HT-29 (cell line): ENCODE measurements around the gene MRE11. TPM values are rescaled to one million over a fixed set of nuclear protein-coding genes. Genes with fewer than 3 reads are reported as not detected.

ENCODE experiments used
- DNase-seq: peaks from one replicate; pipeline ENCODE4 v3.0.0-alpha.2; 2015; ENCODE audit warnings: low spot score
- total RNA-seq: library from RNA; depleted of rRNA; stranded (reverse); fragments of >200 nt; shearing (Covaris generic); gene quantifications from 2 replicates; pipeline ENCODE4 v1.2.3, GENCODE V29; 2014; rRNA removed

Gene MRE11
- 17.2 and 17.9 TPM in 2 replicates for total RNA-seq

DNA sequence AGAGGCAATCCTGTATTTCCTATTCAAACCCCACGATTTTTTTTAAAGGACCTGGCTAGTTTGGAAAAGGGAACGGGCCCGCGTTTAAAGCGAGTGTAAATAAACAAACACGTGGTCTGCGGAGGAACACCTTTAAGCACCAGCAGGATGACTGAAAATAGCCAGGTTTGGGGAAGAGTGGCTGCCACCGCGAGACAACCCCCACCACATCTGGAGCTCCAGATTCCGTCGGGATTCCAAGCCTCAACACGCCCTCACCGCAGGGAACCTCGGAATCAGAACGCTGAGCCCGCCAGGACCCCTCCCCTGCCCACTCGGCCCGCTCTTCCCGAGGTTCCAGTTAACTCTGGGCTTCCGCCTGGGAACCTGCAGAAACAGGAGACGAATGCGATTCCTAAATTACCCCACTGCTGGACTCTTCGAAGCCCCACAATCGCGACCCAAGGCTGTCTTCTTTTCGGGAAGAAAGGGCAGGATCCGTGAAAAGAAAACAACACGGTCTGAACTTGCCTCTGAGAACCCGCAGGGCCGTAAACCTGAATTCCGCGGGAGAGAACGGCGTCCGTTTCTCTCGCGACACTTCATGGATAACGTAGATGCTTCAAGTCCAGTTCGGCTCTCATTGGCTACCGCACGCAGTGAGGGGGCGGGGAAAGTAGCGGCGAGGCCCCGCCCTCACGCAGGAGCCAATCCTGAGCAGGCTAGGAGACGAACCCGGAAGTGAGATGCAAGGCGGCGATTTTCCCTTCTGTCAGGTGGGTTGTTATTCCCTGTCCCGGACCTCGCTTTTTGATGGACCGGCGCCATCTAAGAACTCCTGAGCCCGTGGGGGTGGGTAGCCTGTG lies at the start of gene MRE11, which contains the start of gene ANKRD49:
TSS of gene MRE11 (minus strand) at position 564 of the 845 bp plus-strand sequence. CDS start 1,043 bp downstream, outside the sequence.
TSS of gene ANKRD49 (plus strand) at position 704 of the 845 bp plus-strand sequence. CDS start 2,710 bp downstream, outside the sequence.
- peak; percentile 99 for DNase-seq

DNA sequence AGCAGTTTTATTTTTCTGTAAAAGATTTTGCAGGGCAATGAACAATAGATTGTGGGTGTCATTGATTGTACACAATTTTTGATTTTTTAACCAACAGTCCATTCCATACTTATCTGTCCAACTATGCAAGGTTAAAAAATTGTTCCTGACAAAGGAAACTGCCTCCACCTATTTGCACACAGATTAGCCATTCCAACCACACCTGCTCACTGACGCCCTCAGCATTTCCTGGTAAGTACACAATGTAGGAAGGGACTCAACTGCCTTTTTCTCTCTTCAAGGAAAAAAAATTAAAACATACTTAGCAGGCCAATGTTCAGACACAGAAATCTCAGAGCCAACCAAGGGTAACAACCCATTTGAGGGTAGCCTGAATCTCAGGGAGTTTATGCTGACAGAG lies 45.8 kb upstream of the MRE11 start:
- peak; percentile 86 for DNase-seq

DNA sequence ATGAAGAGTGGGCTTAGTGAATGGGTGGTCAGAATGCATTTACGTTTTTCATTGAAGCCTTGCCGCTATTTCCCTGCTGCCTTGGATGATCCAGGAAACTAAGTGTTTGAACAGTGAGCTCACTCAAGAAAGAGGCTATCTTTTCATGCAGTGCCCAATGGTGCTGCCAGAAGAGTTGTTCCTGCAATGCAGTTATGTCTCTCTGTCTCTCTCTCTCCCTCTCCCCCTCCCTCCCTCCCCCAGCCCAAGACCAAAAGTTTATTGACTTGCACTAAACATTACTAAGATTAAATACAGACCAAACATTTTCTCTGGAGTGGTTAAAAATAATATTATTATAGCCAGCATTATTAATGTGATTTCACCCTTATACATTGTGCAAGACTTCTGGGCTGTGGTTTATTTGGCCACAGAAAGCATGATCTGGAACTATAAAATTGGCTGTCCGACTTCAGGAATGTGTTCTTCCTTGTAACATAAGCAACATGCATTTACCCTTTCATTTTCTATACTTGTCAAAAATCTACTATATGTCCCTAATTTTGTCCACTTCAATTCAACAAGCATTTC lies 43.5 kb upstream of the MRE11 start:
- DNase-seq: peak; percentile 59

DNA sequence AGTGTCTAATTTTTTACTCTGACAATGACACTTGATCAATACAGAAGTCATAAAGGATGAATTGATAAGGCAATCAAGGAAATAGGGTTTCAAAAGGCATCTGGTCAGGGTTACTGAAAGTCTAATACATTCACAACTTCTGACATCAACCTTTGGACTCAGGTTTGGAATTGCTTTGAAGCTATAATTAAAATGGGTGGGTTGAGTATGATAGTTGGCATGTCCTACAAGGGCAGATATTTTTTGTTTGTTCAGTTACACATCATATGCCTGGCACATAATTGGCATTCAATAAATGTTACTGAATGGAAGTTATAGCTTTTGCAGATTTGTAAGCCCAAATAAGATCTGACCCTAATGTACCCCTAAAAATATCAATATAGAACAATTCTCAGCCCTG lies 42.7 kb upstream of the MRE11 start:
- peak; percentile 88 for DNase-seq

DNA sequence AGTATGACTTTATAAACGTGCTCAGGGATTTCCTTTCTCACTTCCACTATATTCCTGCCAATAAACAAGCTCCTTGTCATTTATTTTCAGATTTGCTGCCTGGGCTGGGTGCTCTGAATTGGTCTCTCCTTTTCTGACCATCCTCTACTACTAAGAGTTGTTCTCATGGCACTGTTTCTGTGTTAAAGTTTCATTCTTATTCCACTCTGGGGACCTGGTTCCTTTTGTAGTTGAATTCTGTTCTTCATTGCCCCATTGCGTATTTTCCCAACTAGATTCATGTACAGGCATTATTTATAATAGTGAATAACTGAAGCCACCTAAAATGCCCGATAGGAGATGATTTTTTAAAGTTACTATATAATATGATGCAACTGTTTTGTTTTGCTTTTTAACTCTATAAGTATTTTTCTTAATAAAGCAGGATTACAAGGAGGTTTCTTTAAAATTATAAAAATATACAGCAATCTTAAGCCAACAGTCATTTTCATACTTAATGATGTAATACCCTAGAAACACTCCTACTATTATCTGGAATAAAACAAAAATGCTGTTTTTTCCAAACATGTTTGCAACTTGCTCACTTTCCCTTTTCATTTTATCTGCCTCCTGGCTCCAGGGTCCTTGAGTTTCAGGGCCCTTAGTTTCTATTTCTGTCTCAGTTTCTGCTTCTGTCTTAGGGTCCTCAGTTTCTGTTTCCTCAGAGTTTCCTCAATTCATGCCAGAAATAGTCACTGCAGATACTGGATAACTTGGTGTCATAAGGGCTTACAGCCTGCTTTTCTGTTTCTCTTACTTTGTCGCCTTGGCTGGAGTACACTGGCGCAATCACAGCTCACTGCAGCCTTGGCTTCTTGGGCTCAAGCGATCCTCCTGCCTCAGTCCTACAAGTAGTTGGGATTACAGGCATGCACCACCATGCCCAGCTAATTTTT lies 40.3 kb upstream of the MRE11 start:
- no peak for DNase-seq

DNA sequence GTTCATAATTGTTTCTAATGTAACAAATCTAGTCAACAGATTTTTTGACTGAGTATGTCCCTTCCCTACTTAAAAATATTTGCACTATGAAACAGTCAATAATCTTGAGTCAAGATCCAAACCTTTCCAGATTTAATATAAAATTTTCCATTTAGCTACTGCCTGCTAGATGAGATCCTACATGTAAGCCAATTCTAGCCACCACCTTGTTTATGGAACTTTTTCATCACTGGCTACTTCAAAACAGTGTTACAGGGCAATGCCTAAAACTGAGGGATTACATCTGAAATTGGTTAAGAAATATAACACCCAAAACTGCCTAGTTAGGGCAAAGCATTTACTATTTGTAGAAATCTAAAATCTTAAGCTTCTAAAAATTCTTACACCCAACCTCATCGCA lies 39.6 kb upstream of the MRE11 start:
- DNase-seq: no peak

DNA sequence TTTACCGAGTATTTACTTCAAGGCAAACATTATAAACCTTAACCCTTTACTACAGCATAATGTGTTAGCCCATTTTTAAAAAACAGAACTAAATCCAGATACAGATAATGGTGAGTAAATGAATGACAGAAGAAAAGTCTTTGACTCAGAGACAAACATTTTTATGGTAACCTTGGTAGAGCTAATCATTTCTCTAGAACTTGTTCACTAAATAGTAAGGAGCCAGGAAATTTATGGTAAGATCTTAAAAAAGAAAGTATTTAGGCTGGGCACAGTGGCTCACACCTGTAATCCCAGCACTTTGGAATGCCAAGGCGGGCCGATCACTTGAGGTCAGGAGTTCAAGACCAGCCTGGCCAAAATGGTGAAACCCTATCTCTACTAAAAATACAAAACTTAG lies 38.6 kb upstream of the MRE11 start:
- no peak for DNase-seq

DNA sequence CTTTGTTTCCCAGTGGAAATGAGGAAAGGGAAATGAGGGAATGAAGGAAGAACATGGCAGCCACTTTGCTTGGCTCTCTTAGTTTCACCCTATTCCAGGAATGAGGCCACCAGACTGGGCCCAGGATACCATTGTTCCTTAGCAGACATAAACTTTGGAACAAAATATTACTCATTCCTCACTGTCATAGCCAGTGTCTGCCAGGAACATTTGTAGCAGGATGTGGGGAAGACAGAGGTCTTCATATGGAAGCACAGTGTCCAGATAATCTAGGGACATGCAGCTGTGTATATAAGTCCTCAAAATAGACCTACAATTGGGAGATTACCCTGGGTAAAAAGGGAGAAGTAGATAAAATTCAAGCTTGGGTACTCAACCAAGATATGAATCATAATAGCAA lies 34.9 kb upstream of the MRE11 start:
- DNase-seq: no peak

DNA sequence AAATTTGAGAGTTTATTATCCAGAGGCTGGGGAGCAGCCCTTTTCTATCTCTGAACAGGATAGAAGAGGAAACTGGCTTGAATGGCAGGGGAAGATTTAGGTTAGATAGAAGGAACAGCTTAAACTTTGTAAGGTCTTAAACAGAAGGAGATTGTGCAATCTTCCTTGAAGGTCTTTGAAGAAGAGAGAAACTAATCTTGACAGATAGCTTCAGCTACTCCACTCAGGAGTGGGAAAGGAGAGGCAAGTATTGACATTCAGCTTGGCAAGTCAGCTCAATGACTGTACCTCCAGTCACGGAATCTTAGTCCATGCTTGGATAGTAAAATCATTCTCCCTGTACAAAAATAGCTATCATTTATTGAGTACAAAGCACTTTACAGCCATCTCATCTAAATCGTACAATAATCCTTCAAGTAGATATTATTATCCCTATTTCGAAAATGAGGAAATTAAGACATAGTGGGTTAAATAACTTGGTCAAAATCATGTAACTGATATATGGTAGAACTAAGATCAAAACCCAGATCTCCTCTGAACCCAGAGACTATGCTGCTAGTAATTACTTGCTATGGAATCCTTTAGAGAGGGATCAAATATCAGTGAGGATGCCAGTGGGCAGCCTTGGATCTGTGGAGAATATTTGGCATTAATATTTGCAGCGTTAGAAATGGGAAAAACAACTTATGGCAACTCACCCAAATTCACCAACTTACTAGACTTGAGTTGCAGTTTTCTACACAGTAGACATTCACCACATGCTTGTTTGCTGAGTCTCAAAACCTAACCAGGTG lies 33.2 kb upstream of the MRE11 start:
- DNase-seq: no peak

DNA sequence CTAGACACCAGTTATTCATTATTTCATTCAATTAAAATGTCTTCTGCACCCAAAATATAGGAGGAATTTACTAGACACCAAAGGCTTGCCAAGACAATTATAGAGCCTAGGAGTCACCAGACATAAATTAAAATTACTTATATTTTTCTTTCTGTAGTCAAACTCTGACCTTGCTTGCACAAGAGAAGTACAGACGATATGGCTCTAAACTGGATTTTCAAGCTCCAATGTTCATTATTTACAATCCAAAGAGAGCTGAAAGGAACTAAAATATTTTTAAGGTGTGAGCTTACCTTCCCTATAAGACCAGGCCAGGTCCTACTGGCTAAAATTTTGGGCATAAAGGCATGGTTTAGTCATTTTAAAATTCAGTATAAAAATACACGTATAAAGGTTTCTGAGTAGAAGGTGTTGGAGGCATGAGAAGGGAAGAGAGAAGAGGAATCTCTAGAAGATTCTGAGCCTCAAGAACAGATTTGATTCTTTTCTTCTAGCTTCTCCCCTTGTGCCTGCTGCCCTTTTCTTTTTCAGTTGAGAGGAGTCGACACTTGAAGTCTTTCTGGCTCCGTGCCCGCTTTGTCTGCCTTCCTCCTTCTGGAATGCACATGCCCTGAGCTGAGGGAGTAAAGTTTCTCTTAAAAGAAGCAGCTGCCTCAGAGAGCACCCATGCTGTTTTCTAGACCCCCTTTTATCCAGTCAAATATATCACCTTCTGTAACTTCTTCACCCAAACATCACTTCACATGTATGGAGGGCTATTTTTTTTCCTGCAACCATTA lies 32.1 kb upstream of the MRE11 start:
- peak; percentile 87 for DNase-seq

DNA sequence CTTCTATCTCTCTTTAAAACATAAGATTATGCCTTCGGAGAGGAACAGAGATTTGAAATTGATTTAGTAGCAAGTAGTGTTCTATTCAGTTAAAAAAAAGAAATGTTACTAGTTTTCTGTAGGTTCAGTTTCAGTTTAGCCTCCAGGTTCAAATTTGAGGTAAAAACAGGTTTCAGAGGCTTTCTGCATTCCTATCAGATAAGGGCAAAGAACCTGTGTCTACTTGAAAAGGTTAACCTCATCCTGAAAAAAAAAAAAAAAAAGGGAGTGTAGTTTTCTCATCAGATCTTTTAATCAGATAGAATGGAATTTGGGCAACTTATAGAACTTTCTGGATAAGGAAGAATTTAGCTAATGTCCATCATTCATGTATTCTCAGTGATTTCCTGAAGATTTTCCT lies 30.7 kb upstream of the MRE11 start:
- DNase-seq: no peak

DNA sequence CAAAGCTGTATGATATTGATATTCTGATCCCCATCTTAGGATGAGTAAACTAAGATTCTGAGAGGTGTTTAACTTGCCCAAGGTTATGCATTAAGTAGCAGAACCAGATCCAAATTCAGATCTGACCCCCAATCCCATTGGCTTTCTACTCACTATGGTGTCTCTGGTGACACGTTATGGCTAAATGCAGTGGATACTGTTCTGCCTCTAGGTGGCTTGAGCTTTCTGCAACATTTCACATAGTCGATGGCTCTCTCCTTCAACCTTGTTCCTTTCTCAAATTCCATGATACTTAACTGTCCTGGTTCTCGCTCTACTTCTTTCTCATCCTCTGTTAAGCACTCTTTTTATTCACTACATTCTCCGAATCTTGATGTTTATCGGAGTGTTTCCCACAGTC lies 28.0 kb upstream of the MRE11 start:
- peak; percentile 79 for DNase-seq

DNA sequence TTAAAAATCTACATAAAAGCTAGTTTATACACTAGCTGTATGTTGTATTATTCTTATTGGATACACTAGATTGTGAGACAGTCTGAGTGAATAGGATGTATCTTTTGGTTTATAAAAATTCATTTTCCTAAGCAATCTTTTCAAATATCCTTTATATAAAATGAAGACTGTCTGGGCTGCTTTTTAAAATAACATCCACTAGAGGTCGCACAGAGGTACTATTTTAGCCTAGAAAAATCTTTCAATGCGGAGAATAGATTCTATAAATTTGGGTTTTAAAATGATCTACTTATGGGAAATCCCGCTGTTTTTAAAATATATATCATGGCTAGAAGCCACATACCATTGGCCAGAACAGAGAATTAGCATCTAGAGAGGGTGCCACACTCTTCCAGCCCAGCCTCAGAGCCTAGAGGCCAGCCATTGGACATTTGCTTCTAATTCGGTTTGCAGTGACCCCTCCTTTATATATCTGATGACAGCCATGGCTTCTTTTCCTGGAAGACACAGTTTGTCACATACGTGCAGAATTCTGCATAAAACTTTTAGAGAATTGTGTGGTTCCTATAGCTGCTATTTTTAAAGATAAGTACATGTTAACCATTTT lies 25.9 kb upstream of the MRE11 start:
- DNase-seq: peak; percentile 77

DNA sequence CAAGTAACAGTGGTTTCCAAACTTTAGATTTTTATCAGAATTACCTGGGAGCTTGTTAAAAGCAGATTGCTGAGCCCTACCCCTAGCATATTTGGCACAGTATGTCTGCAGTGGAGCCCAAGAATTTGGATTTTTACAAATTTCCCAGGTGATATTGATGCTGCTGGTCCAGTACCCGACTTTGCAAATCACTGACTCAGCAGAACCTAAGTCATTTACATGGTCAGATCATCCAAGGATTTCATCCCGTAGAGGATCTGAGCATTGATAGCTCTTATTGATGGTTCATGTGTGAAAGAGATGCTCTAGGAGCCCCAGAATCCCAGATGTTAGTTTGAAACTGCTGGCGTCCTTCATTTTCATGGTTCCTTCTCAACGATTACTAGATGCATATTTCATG lies 24.7 kb upstream of the MRE11 start:
- no peak for DNase-seq

DNA sequence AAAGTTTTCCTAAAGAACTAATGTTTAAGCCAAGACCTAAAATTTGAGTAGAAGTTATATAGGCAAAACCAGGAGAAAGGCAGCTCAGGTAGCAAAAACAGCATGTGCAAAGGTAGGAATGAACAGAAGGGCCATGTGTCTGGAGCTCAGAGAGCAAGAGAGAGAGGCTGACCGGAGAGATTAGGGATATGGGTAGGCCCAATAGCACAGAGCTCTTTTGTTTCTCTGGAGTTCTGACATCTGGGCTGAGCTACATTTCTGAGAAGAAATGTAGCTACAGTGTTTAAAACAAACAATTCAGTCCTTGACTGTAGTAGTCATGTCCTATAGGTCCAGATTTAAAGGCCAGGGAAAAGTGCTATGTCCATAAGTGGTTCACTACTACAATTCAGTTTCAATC lies 23.1 kb upstream of the MRE11 start:
- DNase-seq: no peak

DNA sequence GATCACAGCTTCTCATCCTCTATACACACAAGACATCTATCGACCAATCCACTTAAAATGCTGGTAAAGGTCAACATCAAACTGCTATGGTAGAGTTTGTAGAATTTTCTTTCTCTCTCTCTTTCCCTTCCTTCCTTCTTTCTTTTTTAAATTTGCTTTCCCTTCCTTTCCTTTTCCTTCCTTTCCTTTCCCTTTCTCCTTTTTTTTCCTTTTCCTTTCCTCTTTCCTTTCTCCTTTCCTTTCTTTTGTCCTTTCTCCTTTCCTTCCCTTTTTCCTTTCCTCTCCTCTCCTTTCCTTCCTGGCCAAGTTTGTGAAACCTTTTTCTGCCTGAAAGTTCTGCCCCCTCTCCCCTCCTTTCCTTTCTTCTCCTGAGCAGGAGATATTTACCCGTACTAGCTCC lies 21.8 kb upstream of the MRE11 start:
- DNase-seq: no peak

DNA sequence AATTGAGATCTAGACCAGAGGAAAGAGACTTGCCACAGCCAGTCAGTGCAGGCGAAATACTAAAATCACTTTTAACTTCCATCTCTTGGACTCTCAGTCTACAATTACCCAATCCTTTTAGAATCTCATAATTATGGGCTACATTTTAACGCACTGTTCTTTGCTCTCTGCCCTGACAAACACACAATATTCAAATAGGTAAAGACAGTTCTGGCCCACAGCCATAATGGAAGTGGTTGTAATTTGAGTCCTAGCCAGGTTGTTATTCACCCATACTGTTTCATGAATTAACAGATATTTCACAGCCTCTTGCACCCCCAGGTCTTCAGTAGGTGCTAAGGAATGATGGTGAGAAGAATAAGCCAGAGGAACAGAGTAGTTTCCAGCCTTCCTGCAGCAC lies 19.4 kb upstream of the MRE11 start:
- DNase-seq: no peak

DNA sequence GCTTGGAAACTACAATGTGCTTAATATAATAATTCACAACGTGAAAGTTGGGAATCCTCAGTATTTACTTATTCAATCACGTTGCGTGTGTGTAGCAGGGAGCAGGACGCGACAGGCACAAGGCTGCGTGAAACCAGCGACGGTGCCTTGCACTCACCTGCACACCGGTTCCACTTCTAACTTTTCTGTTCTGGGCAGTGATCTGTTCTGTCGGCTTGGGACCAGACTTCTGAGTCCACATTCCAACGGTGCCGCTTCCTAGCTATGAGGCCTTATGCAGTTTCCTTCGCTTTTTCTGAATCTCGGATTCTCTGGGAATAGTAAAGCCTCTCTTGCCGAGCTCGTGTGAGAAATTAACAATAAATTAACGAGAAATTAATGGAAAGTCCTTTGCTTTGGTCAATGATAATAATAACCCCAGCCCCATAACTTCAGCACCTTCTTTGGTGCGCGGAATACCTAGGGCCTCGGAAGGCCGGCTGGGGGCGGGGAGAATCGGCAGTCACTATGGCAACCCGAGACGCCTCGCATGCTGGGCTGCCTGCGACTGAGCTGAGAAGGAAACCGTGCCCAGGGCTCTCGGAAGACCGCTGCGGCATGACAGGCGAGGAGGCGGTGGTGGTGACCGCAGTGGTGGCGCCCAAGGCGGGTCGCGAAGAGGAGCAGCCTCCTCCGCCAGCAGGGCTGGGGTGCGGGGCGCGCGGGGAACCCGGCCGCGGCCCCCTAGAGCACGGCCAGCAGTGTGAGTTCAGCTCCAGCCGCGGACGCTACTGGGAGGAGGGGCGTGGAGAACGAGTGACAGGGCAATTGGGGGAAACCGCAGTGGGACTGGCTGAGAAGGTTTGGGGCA lies 18.5 kb upstream of the MRE11 start, which contains the start of gene C11orf97:
TSS of gene C11orf97 (plus strand) at position 530 of the 850 bp plus-strand sequence. CDS start at position 598, 68 bp downstream.
- peak; percentile 36 for DNase-seq

DNA sequence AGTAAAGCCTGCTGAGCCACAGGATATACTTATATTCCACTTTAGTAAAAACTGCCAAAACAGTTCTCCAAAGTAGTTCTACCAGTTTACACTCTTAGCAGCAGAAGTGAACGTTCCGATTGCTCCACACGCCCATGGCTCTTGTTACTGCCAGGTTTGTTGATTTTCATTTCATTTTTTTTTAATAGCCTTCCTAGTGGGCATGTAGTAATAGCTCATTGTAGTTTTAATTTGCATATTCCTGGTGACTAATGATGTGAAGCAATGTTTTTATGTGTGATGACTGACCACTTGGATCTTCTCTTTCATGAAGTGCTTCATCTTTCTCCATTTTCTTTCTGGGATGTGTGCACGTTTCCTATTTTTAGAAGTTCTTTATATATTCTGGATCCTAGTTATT lies 13.8 kb upstream of the MRE11 start:
- DNase-seq: no peak
